GM18517 (cell line): Measurements from ENCODE around the gene KCNK5.

ENCODE experiments used
- ATAC-seq: cut with Tn5 transposase; IDR thresholded peaks from one replicate; pipeline ENCODE4 v1.9.1; 2021; ENCODE audit warnings: mild to moderate bottlenecking, moderate library complexity; ENCODE audit not compliant: unreplicated experiment

The KCNK5 gene

GRCh38 chr6:39143238-39143930 lies 85.9 kb downstream of the KCNK5 start:
- ATAC-seq: no peak

- ATAC-seq: no peak
These were observed 88.6 kb downstream of the KCNK5 start for GRCh38 chr6:39140556-39141167.
